GM12878 (cell line): Measurements from ENCODE around the gene PAX5.

Source experiments
- MAX ChIP-seq: IDR thresholded peaks from 2 replicates; pipeline ENCODE4 v1.6.1; 2012; ENCODE audit warnings: low read depth, low read length, improper control_type of control experiment
- NR2C2 ChIP-seq: IDR thresholded peaks from 2 replicates; pipeline ENCODE4 v1.6.1; 2011; ENCODE audit warnings: borderline replicate concordance, low read depth; ENCODE audit not compliant: control insufficient read depth, insufficient read length
- POLR2A ChIP-seq: IDR thresholded peaks from 2 replicates; pipeline ENCODE4 v1.6.1; 2011; ENCODE audit warnings: low read depth, mild to moderate bottlenecking, low read length

GRCh38 chr9:36847781-36848673 is 186.0 kb downstream of the PAX5 start:
- TF ChIP-seq POLR2A: no peak
- TF ChIP-seq NR2C2: no peak
- no peak for TF ChIP-seq MAX
